ENCODE measurements around the gene ERMARD. TPM values are rescaled to one million over a fixed set of nuclear protein-coding genes. Genes with fewer than 3 reads are reported as not detected.
A peak's percentile ranks its signal among the peaks of the same experiment; 100 is the strongest.

ERMARD gene
- total RNA-seq (2021): 11.7 and 13.6 TPM in 2 replicates
- long read RNA-seq, transcript ERMARD-203 (18 exons, 2,141 nt): major isoform, 23 of 84 reads
- long read RNA-seq, partial matches to known transcripts: 5 of 84 reads
- long read RNA-seq, other reads (novel, unspliced or antisense): 53 of 84 reads

- Mint-ChIP-seq H3K36me3 (ENCODE audit: insufficient read depth in 1 of 3, low read depth in 3 of 3) (peaks cover 0 to 2% (median under 1%) of the 10 kb centered on the region in 3 experiments; a peak in 4 of 7 replicates), H3K4me3 (peak within 1 kb of the TSS; percentile 100), H3K9me3 (no peaks in the 10 kb centered on the region), H3K4me1 (peaks cover 20 to 25% of the 10 kb centered on the region in 2 experiments), H3K27ac (peak within 1 kb of the TSS; percentile 99 to 100 (median 100)), H3K27me3 (ENCODE audit: low read depth) (no peaks in the 10 kb centered on the region)
- Histone ChIP-seq H3K79me2 (ENCODE audit: insufficient read depth, low read length) (no peaks in the 10 kb centered on the region), H3K27ac (ENCODE audit: insufficient read length, low read depth, low read length) (peak within 1 kb of the TSS; percentile 54), H2AFZ (ENCODE audit: low read length) (no peak within 1 kb of the TSS), H2BK12ac (ENCODE audit: insufficient read length, low read depth, low read length) (no peak within 1 kb of the TSS), H3K4me2 (ENCODE audit: insufficient read depth, insufficient read length, low read length) (peak within 1 kb of the TSS; percentile 65), H3K23ac (ENCODE audit: insufficient read length, low read depth, low read length) (no peak within 1 kb of the TSS), H3T11ph (ENCODE audit: low read length) (no peak within 1 kb of the TSS), H3K4ac (ENCODE audit: low read depth, low read length) (no peak within 1 kb of the TSS; the same call in 1 of the 2 replicates), H2BK5ac (ENCODE audit: insufficient read length, low read length) (no peak within 1 kb of the TSS), H2AK5ac (ENCODE audit: insufficient read length, low read length) (no peak within 1 kb of the TSS), H4K8ac (replicated peaks; ENCODE audit: insufficient read length, low read depth, low read length) (no peak within 1 kb of the TSS), H3K4me1 (ENCODE audit: insufficient read depth, low read length) (no peaks in the 10 kb centered on the region), H3K79me1 (ENCODE audit: insufficient read depth, low read depth, low read length, poor library complexity, severe bottlenecking) (no peaks in the 10 kb centered on the region), H3K9me3 (ENCODE audit: control insufficient read depth, low read depth, low read length) (no peaks in the 10 kb centered on the region), H4K5ac (ENCODE audit: insufficient read length, low read depth, low read length) (peak within 1 kb of the TSS; percentile 30), H3K23me2 (ENCODE audit: insufficient read length, low read depth, low read length, poor library complexity, severe bottlenecking) (peaks cover 10% of the 10 kb centered on the region), H3K14ac (ENCODE audit: insufficient read depth, low read length) (peak within 1 kb of the TSS; percentile 96), H4K20me1 (ENCODE audit: control insufficient read depth, insufficient read depth, insufficient read length) (no peaks in the 10 kb centered on the region), H4K91ac (ENCODE audit: insufficient read length, low read depth, low read length) (no peak within 1 kb of the TSS), H2BK15ac (ENCODE audit: low read depth, low read length) (no peak within 1 kb of the TSS), H2BK20ac (ENCODE audit: low read depth, low read length, poor library complexity, severe bottlenecking) (no peak within 1 kb of the TSS), H3K27me3 (ENCODE audit: insufficient read depth, low read length) (no peaks in the 10 kb centered on the region), H3K18ac (ENCODE audit: insufficient read length, low read depth, low read length) (peak within 1 kb of the TSS; percentile 79), H3K56ac (ENCODE audit: insufficient read length, low read depth, low read length) (peak within 1 kb of the TSS; percentile 14), H3K9ac (ENCODE audit: extremely low read depth, insufficient read length, low read length) (peak within 1 kb of the TSS; percentile 88), H2BK120ac (ENCODE audit: low read depth, low read length, poor library complexity, severe bottlenecking) (peak within 1 kb of the TSS; percentile 24)
- WGBS (ENCODE audit: extremely low coverage, insufficient read length, low lambda C conversion rate): no CpG with 5 or more reads among the region's 90 CpGs
- DNase-seq: peak; percentile 95
- peak; percentile 16; the same call in 1 of the 3 replicates for TF ChIP-seq CTCF (conservative IDR thresholded peaks at IDR 0.05)
Observed at GRCh38 chr6:169751242-169752073, at the start of gene ERMARD, which contains the start of gene DYNLT2. TSS of gene ERMARD (plus strand) at chr6:169751622. CDS start at chr6:169751658, 36 bp downstream. TSS of gene DYNLT2 (minus strand) at chr6:169751572. CDS start at chr6:169751458, 114 bp downstream.
